Transverse colon (tissue), 4 donors: ENCODE measurements around the gene MEGF11. TPM values are rescaled to one million over a fixed set of nuclear protein-coding genes. Genes with fewer than 3 reads are reported as not detected.

Experiments
- DNase-seq: peaks from one replicate; pipeline ENCODE4 v3.0.0-alpha.2; 2019
- H3K27ac ChIP-seq, 4 donors: fragments of 200-600 bp; sonication (generic); 2 replicates each; pipeline ENCODE4 v1.5.1; 2016 to 2018; ENCODE audit warnings: inconsistent platforms in 4 of 4
- H3K27me3 ChIP-seq: fragments of 200-600 bp; sonication (generic); 2 replicates; pipeline ENCODE4 v1.5.1; 2017; ENCODE audit warnings: inconsistent platforms
- H3K36me3 ChIP-seq, 4 donors: fragments of 200-600 bp; sonication (generic); 2 replicates each; pipeline ENCODE4 v1.5.1; 2017 to 2019; ENCODE audit warnings: inconsistent platforms in 4 of 4
- H3K4me1 ChIP-seq, 4 donors: fragments of 200-600 bp; sonication (generic); 2 replicates each; pipeline ENCODE4 v1.5.1; 2017 to 2020; ENCODE audit warnings: inconsistent platforms in 4 of 4
- H3K4me3 ChIP-seq, 4 donors: fragments of 200-600 bp; sonication (generic); 1 replicate in 1 of 4; 2 replicates in 3 of 4; pipeline versions ENCODE4 v1.5.1 to v1.6.1; 2017 to 2019; ENCODE audit warnings: inconsistent platforms in 4 of 4
- H3K9me3 ChIP-seq, 2 donors: fragments of 200-600 bp; sonication (generic); 2 replicates each; pipeline ENCODE4 v1.5.1; 2017 to 2019; ENCODE audit warnings: inconsistent platforms in 2 of 2
- EP300 ChIP-seq: sonication (generic); formaldehyde crosslinking; IDR thresholded peaks from one replicate; pipeline ENCODE4 v1.6.1; 2017; ENCODE audit warnings: antibody characterized with exemption, low read depth
- POLR2A ChIP-seq: fragments of 450-650 bp; IDR thresholded peaks from one replicate; pipeline ENCODE4 v1.6.1; 2016; ENCODE audit warnings: antibody characterized with exemption, mild to moderate bottlenecking, moderate library complexity
- POLR2AphosphoS5 ChIP-seq, 3 donors: sonication (generic); formaldehyde crosslinking; IDR thresholded peaks; one replicate each; pipeline ENCODE4 v1.6.1; 2016; ENCODE audit warnings: antibody characterized with exemption in 3 of 3
- WGBS, 2 donors: methylation state at CpG; one replicate each; pipeline ENCODE4 v1.1.5; 2018; ENCODE audit warnings: low coverage in 1 of 2; 5-methylcytosine and 5-hydroxymethylcytosine counted together
- in situ Hi-C, 4 donors: fragments of 200-750 bp; cut with MboI; loops; one replicate each; pipeline versions ENCODE4 v1.15.0 to v1.15.1; 2017; ENCODE audit warnings: low sequenced_read_pairs in 3 of 4, low pct_ligation_motif_present in 1 of 4, low pct_unique_long_range_greater_than_20kb in 1 of 4
- intact Hi-C: fragments of 100-400 bp; cut with DNase I; formaldehyde crosslinking; loops from one replicate; pipeline ENCODE4 v1.15.1; 2023; ENCODE audit warnings: low total_unique reads
- total RNA-seq, 4 donors: library from RNA; depleted of rRNA; stranded (reverse); fragments of >200 nt; gene quantifications; one replicate each; pipeline ENCODE4 v1.1.0, GENCODE V29; 2016
- TF ChIP-seq, protein P1 (sequence below), 5 experiments: fragments of 200-600 bp in 3 of 5; fragments of 450-650 bp in 2 of 5; sonication (generic) in 3 of 5; IDR thresholded peaks; 1 replicate in 2 of 5; 2 replicates in 3 of 5; pipeline ENCODE4 v1.5.1; 2016 to 2017; ENCODE audit warnings: antibody characterized with exemption in 5 of 5, inconsistent platforms in 3 of 5, mild to moderate bottlenecking in 2 of 5, moderate library complexity in 1 of 5

Gene MEGF11
- total RNA-seq, 4 donors from 2014 or later = 0.16 TPM; not detected in 3

DNA sequence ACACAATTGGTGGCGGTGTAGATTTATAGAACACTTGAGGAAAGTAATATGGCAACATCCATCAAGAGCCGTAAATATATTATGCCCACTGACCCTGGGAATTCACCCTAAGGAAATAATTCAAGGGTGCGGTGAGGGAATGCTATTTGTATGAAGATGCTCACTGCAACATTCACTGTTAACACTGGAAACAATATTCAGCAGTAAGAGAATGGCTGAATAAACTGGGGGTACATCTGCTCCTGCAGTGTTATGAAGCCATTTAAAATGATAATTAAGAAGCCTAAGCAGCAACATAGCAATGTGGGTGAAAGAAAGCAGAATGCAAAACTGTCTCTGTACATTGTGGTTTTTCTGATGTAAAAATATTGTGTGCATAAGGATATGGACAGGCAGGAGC lies 296.7 kb downstream of the MEGF11 start:
- Histone ChIP-seq H3K36me3 (no peaks in the 10 kb centered on the region), H3K27me3 (no peaks in the 10 kb centered on the region), H3K4me3 (no peak overlapping the region), H3K4me1 (no peaks in the 10 kb centered on the region), H3K27ac (no peak overlapping the region), H3K9me3 (no peaks in the 10 kb centered on the region)
- DNase-seq = no peak
- TF ChIP-seq EP300 (no peak), POLR2A (no peak), POLR2AphosphoS5 (IDR thresholded peaks at IDR 0.05) (no peak)
- in situ Hi-C loops = no loop called here
- intact Hi-C loops = no loop called here
- WGBS, 2 donors = 90% methylated on average over 3 of the region's 3 CpGs

DNA sequence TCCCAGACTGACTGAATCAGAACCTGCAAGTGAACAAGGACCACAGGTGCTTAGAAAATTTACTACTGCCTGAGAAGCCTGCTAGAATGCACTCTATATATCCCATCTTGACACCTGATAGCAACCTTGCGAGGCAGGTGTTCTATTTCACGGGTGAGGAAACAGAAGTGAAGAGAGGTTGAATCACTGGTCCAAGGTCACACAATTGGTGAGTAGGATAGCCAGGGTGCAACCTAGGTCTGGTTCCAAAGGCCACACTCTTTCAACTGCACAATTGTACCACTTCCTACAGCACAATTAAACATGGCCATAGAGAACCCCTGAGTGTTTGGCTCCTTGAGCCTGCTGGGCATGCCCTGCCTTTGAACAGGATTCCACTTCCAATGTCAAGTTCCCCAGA lies 297.2 kb downstream of the MEGF11 start:
- H3K27me3 ChIP-seq = no peaks in the 10 kb centered on the region
- H3K4me3 ChIP-seq = no peak overlapping the region
- TF ChIP-seq EP300 (no peak), POLR2A (no peak), POLR2AphosphoS5 (IDR thresholded peaks at IDR 0.05) (no peak)
- TF ChIP-seq, protein P1, sequence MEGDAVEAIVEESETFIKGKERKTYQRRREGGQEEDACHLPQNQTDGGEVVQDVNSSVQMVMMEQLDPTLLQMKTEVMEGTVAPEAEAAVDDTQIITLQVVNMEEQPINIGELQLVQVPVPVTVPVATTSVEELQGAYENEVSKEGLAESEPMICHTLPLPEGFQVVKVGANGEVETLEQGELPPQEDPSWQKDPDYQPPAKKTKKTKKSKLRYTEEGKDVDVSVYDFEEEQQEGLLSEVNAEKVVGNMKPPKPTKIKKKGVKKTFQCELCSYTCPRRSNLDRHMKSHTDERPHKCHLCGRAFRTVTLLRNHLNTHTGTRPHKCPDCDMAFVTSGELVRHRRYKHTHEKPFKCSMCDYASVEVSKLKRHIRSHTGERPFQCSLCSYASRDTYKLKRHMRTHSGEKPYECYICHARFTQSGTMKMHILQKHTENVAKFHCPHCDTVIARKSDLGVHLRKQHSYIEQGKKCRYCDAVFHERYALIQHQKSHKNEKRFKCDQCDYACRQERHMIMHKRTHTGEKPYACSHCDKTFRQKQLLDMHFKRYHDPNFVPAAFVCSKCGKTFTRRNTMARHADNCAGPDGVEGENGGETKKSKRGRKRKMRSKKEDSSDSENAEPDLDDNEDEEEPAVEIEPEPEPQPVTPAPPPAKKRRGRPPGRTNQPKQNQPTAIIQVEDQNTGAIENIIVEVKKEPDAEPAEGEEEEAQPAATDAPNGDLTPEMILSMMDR (IDR thresholded peaks at IDR 0.05) = no peak
- no peak overlapping the region for H3K27ac ChIP-seq
- H3K36me3 ChIP-seq = no peaks in the 10 kb centered on the region
- 59% methylated on average over 2 of the region's 2 CpGs; no CpG with 5 or more reads in 1 of the 2 donors for WGBS, 2 donors
- H3K9me3 ChIP-seq = no peaks in the 10 kb centered on the region
- no peak for DNase-seq
- no peaks in the 10 kb centered on the region for H3K4me1 ChIP-seq
- in situ Hi-C loops = no loop called here
- intact Hi-C loops = no loop called here

DNA sequence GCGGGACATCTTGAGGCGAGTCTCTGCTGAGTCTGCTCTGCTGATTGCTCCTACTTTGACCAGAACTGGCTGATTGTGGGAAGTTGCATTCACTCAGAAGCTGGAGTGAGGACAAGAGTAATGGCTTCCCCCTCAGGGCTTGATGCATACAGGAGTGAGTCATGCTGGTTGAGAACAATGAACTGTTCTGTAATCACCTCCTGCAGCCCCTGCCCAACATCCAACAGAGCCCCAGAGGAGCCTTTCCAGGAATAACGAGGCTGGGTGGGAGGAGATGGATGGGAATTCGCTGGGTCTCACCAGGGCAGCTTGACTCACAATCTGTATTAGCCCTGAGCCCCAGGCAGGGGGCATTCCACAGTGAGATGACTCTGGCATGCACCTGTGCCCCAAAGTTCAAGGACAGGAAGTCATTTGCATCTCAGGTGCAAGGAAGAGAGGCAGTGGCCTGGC lies 299.2 kb downstream of the MEGF11 start:
- intact Hi-C loops (no loop called here), in situ Hi-C loops (no loop called here)
- no peak overlapping the region for H3K27ac ChIP-seq
- no peak for DNase-seq
- H3K36me3 ChIP-seq = no peaks in the 10 kb centered on the region
- H3K4me1 ChIP-seq = no peaks in the 10 kb centered on the region
- no peaks in the 10 kb centered on the region for H3K9me3 ChIP-seq
- H3K27me3 ChIP-seq = no peaks in the 10 kb centered on the region
- H3K4me3 ChIP-seq = no peak overlapping the region
- 57 to 80% methylated on average over 1 to 4 of the region's 4 CpGs for WGBS, 2 donors
- TF ChIP-seq POLR2A (no peak), POLR2AphosphoS5 (IDR thresholded peaks at IDR 0.05) (no peak), EP300 (no peak)
- TF ChIP-seq, protein P1 (IDR thresholded peaks at IDR 0.05) = no peak

DNA sequence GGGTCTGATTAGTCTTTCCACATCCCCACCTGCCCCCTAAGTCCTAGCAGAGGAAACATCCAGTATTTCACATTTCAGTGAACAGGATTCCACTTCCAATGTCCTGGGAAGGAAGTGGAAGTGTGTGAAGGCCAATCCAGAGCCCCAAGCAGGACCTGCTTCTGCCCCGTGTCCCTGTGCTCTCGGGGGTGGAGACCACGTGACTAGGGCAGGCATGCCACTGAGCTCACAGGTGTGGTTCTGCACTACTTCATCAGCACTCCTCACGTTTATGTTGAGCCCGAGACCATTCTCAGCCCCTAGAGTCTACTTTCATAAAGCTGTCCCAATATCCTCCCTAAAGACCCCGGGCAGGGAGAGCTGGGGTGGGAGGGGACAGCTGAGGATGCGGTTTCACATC lies 299.9 kb downstream of the MEGF11 start:
- H3K4me1 ChIP-seq = no peaks in the 10 kb centered on the region
- no peak overlapping the region for H3K27ac ChIP-seq
- H3K9me3 ChIP-seq = no peaks in the 10 kb centered on the region
- no peak overlapping the region for H3K4me3 ChIP-seq
- H3K27me3 ChIP-seq = no peaks in the 10 kb centered on the region
- no peak for DNase-seq
- 81 to 90% methylated on average over 2 to 7 of the region's 7 CpGs for WGBS, 2 donors
- H3K36me3 ChIP-seq = no peaks in the 10 kb centered on the region
- intact Hi-C loops = no loop called here
- in situ Hi-C loops = no loop called here
- TF ChIP-seq POLR2AphosphoS5 (IDR thresholded peaks at IDR 0.05) = no peak
- no peak for TF ChIP-seq EP300
- TF ChIP-seq, protein P1 (IDR thresholded peaks at IDR 0.05) = no peak
- TF ChIP-seq POLR2A = no peak
